Measurements from ENCODE around the gene COLEC12.

Gene COLEC12

GRCh38 chr18:473802-474201, 26.7 kb downstream of the COLEC12 start:
- DNase-seq, result no peak

- peak; percentile 85 for DNase-seq
Measured at GRCh38 chr18:471716-472115, 28.8 kb downstream of the COLEC12 start.

- peak; percentile 91 for DNase-seq
Measured at GRCh38 chr18:470661-471501, 29.6 kb downstream of the COLEC12 start.

- peak; percentile 47 for DNase-seq
Measured at GRCh38 chr18:468955-469790, 31.3 kb downstream of the COLEC12 start.

- peak; percentile 88 for DNase-seq
Measured at GRCh38 chr18:463827-464541, 36.5 kb downstream of the COLEC12 start.

- no peak for DNase-seq
Measured at GRCh38 chr18:463403-463802, 37.1 kb downstream of the COLEC12 start.

- DNase-seq, result no peak
Measured at GRCh38 chr18:461762-462161, 38.7 kb downstream of the COLEC12 start.

- no peak for DNase-seq
Measured at GRCh38 chr18:460791-461190, 39.7 kb downstream of the COLEC12 start.

- DNase-seq, result no peak
Measured at GRCh38 chr18:459814-460593, 40.5 kb downstream of the COLEC12 start.

- no peak for DNase-seq
Measured at GRCh38 chr18:457521-458412, 42.7 kb downstream of the COLEC12 start.

GRCh38 chr18:457140-457519, 43.4 kb downstream of the COLEC12 start:
- DNase-seq, result no peak

- DNase-seq, result no peak
Measured at GRCh38 chr18:456361-457139, 44.0 kb downstream of the COLEC12 start.

- DNase-seq, result no peak
Measured at GRCh38 chr18:453400-453799, 47.1 kb downstream of the COLEC12 start.

GRCh38 chr18:452816-453215, 47.7 kb downstream of the COLEC12 start:
- DNase-seq, result peak; percentile 30

GRCh38 chr18:449374-449773, 51.1 kb downstream of the COLEC12 start:
- no peak for DNase-seq

- DNase-seq, result no peak
Measured at GRCh38 chr18:448116-448790, 52.2 kb downstream of the COLEC12 start.

GRCh38 chr18:446941-447560, 53.5 kb downstream of the COLEC12 start:
- DNase-seq, result peak; percentile 71

GRCh38 chr18:445055-445454, 55.4 kb downstream of the COLEC12 start:
- no peak for DNase-seq

GRCh38 chr18:438571-438970, 61.9 kb downstream of the COLEC12 start:
- peak; percentile 43 for DNase-seq

- DNase-seq, result no peak
Measured at GRCh38 chr18:435940-436339, 64.6 kb downstream of the COLEC12 start.

Measured in inflammatory macrophage treated with lipopolysaccharide for 4 hours (primary cell).